Measurements from ENCODE around the gene SEC23A. TPM values are rescaled to one million over a fixed set of nuclear protein-coding genes. Genes with fewer than 3 reads are reported as not detected.

The SEC23A gene
- total RNA-seq, 1 donor from 2014 or later: 80.5 TPM

- H3K4me3 ChIP-seq (ENCODE audit: low read depth, low read length): no peak overlapping the region
- no peak for TF ChIP-seq CTCF (conservative IDR thresholded peaks at IDR 0.05; ENCODE audit: low read depth, low read length)
- DNase-seq (ENCODE audit: low read depth): no peak
These were observed 108.3 kb downstream of the SEC23A start for GRCh38 chr14:38994731-38995130.

GRCh38 chr14:38993981-38994380 is 109.1 kb downstream of the SEC23A start:
- TF ChIP-seq CTCF (conservative IDR thresholded peaks at IDR 0.05; ENCODE audit: low read depth, low read length): no peak
- no peak for DNase-seq (ENCODE audit: low read depth)
- no peak overlapping the region for H3K4me3 ChIP-seq (ENCODE audit: low read depth, low read length)

GRCh38 chr14:38992067-38992844 is 110.8 kb downstream of the SEC23A start:
- no peak for TF ChIP-seq CTCF (conservative IDR thresholded peaks at IDR 0.05; ENCODE audit: low read depth, low read length)
- no peak for DNase-seq (ENCODE audit: low read depth)
- no peak overlapping the region for H3K4me3 ChIP-seq (ENCODE audit: low read depth, low read length)

- no peak for TF ChIP-seq CTCF (conservative IDR thresholded peaks at IDR 0.05; ENCODE audit: low read depth, low read length)
- no peak for DNase-seq (ENCODE audit: low read depth)
- no peak overlapping the region for H3K4me3 ChIP-seq (ENCODE audit: low read depth, low read length)
These were observed 111.7 kb downstream of the SEC23A start for GRCh38 chr14:38991299-38991698.

GRCh38 chr14:38989922-38990546 is 113.0 kb downstream of the SEC23A start:
- no peak for DNase-seq (ENCODE audit: low read depth)
- TF ChIP-seq CTCF (conservative IDR thresholded peaks at IDR 0.05; ENCODE audit: low read depth, low read length): no peak
- no peak overlapping the region for H3K4me3 ChIP-seq (ENCODE audit: low read depth, low read length)

DNA sequence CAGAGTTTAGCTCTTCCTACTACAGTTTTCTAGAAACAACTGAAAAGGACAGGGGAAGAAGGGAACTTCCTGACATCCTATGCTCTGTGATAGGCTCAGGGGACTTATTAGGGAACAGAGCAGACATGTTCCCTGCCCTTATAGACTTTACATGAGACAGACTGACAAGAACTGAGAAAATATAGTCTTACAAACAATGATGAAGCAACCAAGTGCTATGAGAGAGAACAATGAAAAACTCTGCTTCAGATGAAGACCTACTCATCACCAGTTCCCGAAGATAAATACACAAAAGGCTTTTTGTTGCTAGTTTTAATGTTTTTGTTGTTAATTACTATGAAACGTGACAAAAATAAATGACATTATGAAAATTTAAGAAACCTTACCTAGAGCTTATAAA is 115.3 kb downstream of the SEC23A start:
- H3K4me3 ChIP-seq (ENCODE audit: low read depth, low read length): no peak overlapping the region
- no peak for DNase-seq (ENCODE audit: low read depth)
- no peak for TF ChIP-seq CTCF (conservative IDR thresholded peaks at IDR 0.05; ENCODE audit: low read depth, low read length)
